Measurements from ENCODE around the gene NEU2.

Gene NEU2

GRCh38 chr2:233032551-233033320 is at the start of gene NEU2:
NEU2 (plus strand) TSS chr2:233032672; CDS start chr2:233032672, 0 bp downstream.
- DNase-seq (ENCODE audit: low read depth): peak; percentile 52

DNA sequence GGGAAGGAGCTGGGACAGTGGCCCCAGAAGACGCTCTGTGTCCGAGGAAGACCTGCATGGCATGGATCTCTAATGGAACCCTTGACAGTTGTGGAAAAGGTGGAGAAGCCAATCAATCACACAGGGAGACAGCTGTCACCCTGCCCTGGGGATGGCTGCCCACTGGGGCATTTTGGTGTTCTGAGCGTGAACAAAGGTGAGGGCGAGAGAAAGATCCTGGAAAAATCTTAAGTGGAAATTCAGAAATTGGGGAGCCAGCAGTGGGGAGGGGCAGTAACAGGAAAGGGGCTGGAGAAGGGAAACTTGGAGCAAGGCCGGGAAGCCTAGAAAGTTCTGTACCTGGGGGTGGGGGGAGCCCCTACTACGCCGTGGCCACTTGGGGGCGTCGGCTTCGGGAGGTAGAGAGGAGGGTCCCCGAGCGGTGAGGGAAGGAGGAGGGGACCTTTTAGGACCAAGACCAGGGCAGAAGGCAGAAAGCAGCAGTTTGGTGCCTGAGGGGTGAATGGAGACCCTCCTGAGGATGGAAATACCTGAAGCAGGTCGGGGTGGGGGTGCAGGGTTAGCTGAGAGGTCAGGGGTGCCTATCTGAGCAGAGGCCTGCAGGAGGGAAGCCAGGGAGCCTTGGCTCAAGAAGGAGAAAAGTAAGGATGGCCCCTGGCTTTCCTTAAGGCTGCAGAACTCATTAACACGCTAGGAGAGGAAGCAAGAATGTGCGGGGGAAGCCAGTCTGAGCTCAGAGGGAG is 49.4 kb upstream of the NEU2 start:
- no peak for DNase-seq (ENCODE audit: low read depth)

GRCh38 chr2:232983669-232984140 is 48.8 kb upstream of the NEU2 start:
- no peak for DNase-seq (ENCODE audit: low read depth)

GRCh38 chr2:232984451-232985207 is 47.8 kb upstream of the NEU2 start:
- no peak for DNase-seq (ENCODE audit: low read depth)

DNA sequence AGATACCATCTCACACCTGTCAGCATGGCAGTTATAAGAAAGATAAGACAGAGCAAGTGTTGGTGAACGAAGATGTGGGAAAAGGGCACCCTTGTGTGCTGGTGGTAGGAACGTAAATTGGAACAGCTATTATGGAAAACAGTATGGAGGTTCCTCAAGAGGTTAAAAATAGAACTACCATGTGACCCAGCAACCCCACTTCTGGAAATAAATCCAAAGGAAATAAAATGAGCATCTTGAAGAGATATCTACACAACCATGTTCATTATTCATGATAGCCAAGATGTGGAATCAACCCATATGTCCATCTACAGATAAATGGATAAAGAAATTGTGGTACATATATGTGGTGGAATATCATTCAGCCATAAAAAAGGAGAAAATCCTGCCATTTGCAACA is 46.3 kb upstream of the NEU2 start:
- no peak for DNase-seq (ENCODE audit: low read depth)

- no peak for DNase-seq (ENCODE audit: low read depth)
Observed at GRCh38 chr2:232993231-232993821, 39.1 kb upstream of the NEU2 start.

DNA sequence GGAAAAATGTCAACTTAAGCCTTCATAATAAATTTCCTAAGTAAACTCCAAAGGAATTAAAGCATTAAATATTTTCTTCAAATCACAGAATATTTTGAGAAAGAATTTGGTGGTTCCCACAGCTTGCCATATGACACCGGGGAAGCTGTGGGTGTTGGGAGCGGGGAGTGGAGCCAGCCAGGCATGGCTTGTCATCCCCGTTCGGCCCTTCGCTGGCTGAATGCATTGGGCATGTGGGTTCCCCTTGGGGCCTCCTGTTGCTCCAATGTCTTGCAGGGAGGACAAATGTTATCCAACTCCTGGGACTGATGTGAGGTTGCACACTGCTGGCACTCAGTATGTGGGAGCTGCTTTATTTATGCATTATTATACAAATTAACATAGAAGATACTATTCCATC is 38.0 kb upstream of the NEU2 start:
- no peak for DNase-seq (ENCODE audit: low read depth)

DNA sequence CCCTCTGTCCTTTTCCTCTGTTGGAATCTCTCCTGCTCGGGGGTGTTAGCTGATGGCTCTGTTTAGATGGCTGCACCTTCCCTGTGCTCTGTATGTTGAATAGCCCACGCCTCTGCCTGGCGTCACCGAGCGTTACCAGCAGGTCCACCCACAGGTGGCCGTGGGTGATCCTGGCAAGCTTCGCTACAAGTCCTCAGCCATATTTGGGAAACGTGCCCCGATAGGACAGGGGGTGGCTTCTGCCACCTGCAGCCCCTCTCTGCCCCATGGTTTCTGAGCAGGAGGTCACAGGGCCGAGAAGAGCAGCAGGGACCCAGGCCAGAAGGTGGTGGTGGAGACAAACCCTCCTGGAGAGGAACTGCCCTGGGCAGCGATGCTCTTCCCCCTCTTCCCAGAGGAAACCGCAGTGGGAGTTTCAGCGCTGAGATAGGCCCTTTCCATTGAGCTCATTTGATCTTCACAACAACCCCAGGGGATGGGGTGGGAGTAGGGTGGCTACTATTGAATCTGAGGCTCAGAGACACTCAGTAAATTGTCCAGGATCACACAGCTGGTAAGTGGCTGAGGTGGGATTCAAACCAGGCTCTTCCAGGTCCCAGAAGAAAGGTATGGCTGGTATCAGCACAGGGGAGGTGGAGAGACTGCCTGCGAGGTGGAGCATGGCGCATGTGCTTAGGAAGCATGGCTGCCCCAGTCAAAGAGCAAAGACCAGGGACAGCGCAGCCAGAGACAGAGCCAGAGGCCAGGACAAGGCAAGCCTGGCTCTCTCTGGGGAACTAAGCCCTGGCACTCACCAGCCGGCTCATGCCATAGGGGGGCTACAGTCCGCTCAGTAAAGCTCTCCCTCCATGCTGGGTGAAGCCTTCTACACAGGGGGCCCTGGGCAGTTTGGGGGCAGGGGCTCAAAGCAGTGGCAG is 34.5 kb upstream of the NEU2 start:
- DNase-seq (ENCODE audit: low read depth): no peak

- DNase-seq (ENCODE audit: low read depth): no peak
Observed at GRCh38 chr2:232998666-232998985, 33.8 kb upstream of the NEU2 start.

GRCh38 chr2:232999354-232999753 is 33.1 kb upstream of the NEU2 start:
- DNase-seq (ENCODE audit: low read depth): no peak

DNA sequence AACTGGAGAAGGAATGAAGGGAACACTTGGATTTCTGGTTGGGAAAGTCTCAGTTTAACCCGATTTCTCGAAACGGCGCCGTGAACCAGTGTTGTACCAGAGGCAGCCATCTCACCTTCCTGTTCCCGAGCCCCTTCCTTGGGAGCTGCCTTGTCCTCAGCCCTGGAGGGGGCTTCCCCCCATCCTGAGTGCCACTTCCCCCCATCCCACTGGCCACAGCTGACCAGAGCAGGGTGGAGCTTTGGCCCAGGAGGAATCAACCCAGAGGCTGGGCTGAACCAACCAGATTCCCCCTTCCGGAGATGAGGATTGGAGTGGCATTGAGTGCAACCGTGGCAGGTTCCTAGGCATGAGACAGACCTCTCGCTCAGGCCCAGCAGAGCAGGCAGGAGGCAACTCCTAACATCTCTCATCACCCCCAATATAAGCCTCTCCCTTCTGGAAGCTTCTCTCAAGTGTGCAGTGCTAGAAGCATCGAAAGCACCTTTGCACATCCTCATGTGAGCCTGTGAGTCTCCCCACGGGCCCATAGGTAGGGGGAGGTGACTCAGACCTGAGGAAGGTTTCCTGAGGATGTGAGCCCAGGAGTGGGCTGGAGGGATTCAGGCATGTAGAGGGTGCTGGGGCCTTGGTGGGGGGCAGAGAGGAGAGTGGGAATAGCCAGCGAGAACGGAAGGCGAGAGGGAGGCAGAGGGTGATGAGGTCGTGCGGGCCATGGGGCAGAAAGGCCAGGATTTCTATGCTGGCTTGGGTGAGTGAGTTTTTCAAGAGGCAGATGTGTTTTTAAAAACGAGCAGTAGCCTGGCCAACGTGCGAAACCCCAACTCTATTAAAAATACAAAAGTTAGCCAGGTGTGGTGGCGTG is 31.4 kb upstream of the NEU2 start:
- DNase-seq (ENCODE audit: low read depth): no peak

GRCh38 chr2:233002829-233003657 is 29.4 kb upstream of the NEU2 start:
- no peak for DNase-seq (ENCODE audit: low read depth)

DNA sequence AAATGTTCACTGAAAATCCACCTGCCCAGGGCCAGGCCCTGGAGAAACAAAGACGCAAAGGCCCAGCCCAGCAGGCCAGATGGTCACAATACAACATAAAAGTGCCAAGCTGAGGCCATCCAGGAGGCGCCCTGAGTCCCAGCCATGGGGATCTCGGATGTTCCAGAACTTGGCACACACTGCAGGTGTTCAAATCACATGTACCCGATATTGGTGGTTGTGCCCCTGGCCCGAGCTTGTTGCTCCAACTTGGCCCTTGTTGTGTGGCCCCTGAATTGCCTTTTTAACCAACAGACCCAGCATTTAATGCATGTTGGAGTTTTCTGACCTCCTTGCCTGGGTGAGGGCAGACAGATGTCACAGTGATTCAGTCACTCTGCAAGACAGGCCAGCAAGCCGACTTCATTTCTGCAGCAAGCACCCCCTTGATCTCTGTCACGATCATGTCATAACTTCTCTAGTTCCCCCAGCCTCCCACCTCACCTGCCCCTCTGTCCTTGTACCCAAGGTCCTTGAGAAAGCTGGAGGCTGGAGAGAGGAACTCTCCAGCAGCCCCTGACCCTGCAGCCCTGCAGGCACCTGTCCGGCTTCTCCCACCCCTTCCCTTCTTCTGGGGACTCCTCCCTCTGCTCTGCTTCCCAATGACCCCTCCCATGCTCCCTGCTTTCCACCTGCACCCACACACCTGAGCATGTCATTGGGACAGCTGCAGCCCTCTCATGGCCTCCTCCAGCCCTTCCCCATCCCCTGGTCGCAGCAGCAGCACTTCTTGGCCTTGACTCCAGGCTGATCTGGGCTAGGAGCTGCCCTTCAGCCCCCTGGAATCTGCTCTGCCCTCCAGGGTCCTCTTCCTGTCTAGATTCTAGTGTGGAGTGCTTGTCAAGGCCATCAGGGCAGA is 28.6 kb upstream of the NEU2 start:
- no peak for DNase-seq (ENCODE audit: low read depth)

DNA sequence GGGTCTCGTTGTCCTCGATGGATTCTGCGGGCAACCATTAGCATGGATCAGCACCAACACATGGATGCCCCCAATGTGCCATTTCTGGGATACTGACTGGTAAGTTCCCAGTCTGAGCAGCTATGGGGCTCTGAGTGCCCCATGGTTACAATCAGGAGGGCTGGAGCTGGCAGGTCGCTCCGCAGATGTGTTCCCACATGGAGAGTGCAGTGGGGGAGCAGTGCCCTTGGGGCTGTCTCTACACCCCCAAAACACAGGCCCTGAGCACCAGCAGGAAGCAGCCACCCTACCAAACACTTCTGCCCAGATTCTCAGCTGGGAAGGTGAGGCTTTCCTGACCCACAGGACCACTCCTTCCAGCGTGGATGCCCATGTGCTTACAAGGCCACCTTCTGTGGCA is 27.4 kb upstream of the NEU2 start:
- no peak for DNase-seq (ENCODE audit: low read depth)

DNA sequence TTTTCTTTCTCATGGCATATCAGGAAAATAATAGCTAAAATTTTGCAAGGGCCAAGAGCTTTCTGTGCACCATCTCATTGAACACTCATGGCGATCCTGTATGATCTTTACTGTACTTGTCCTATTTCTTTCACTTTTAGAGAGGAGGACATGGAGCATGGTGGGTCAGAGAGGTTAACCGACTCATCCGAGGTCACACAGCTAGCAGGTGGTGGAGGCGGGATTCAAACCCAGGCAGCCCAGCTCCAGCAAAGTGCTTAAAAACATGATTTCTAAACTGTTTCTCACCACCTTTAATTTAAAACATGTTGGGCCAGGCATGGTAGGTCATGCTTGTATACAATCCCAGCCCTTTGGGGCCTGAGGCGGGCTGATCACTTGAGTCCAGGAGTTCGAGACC is 25.8 kb upstream of the NEU2 start:
- DNase-seq (ENCODE audit: low read depth): no peak

GRCh38 chr2:233007270-233007669 is 25.2 kb upstream of the NEU2 start:
- DNase-seq (ENCODE audit: low read depth): no peak

DNA sequence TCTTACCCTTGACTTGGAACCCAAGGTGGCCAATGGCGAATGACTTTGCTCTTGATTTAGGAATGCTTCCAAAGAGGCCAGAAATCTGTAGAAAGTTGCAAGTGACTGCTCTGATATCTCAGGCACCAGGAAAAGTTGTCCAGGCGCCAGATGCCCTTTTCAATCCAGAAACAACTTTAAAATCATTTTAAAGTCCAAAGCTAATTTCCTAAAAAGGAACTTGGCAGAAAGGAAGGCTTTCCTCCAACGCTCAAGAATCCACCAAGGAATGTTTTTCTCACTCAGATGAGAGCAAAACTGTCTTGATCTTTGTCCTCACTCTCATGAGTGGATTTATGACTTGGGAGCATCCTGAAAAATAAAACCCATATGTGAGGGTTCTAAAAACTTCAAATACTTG is 24.7 kb upstream of the NEU2 start:
- peak; percentile 46 for DNase-seq (ENCODE audit: low read depth)

GRCh38 chr2:233009661-233010060 is 22.8 kb upstream of the NEU2 start:
- no peak for DNase-seq (ENCODE audit: low read depth)

Measured in GM04503 (cell line).